ENCODE measurements around the gene HIGD1A. TPM values are rescaled to one million over a fixed set of nuclear protein-coding genes. Genes with fewer than 3 reads are reported as not detected.

HIGD1A gene
- total and polyA plus RNA-seq, 9 of the 15 experiments (the other 6 are each of a cell fraction or from before 2014, with no cell fraction given): 165 to 1,185 (median 333) TPM

- TF ChIP-seq REST (IDR thresholded peaks at IDR 0.05; ENCODE audit: borderline replicate concordance): peak; percentile 81
- TF ChIP-seq REST (CRISPR knock-in tag; IDR thresholded peaks at IDR 0.05; ENCODE audit: low read depth): no peak
- 0 out of 2 replicates have a peak, but pooled peaks have one; percentile 19 for TF ChIP-seq PHB2 (IDR thresholded peaks at IDR 0.05; ENCODE audit: low read depth)
- no peak for TF ChIP-seq KAT2B (IDR thresholded peaks at IDR 0.05; ENCODE audit: low read depth, low read length)
- TF ChIP-seq ZBED1 (IDR thresholded peaks at IDR 0.05): no peak
- 0 out of 2 replicates have a peak, but pooled peaks have one; percentile 29 for TF ChIP-seq E2F1 (CRISPR knock-in tag; IDR thresholded peaks at IDR 0.05)
- no peak for TF ChIP-seq ARID4B (CRISPR knock-in tag; IDR thresholded peaks at IDR 0.05)
- TF ChIP-seq POLR2A (conservative IDR thresholded peaks at IDR 0.05): no peak
- no peak for TF ChIP-seq MCM3 (IDR thresholded peaks at IDR 0.05)
- no peak for TF ChIP-seq TOE1 (IDR thresholded peaks at IDR 0.05; ENCODE audit: borderline replicate concordance)
- TF ChIP-seq TOE1 (CRISPR knock-in tag; IDR thresholded peaks at IDR 0.05; ENCODE audit: borderline replicate concordance, low read depth): no peak
- TF ChIP-seq DEAF1 (CRISPR knock-in tag; IDR thresholded peaks at IDR 0.05): peak; percentile 74
These were observed 26.4 kb upstream of the HIGD1A start (continued) for GRCh38 chr3:42830437-42831320.
